Left forelimb (tissue), 1 donor: Measurements from ENCODE around the gene CEP72.

Experiments used
- DNase-seq: peaks from one replicate; pipeline ENCODE4 v3.0.0-alpha.2; 2018; ENCODE audit warnings: low spot score

The CEP72 gene

GRCh38 chr5:659496-660263 is 47.5 kb downstream of the CEP72 start:
- no peak for DNase-seq

- no peak for DNase-seq
Measured at GRCh38 chr5:660491-661030, 48.4 kb downstream of the CEP72 start.

GRCh38 chr5:661891-662750 is 50.0 kb downstream of the CEP72 start:
- DNase-seq: no peak

- no peak for DNase-seq
Measured at GRCh38 chr5:662751-663435, 50.8 kb downstream of the CEP72 start.

DNA sequence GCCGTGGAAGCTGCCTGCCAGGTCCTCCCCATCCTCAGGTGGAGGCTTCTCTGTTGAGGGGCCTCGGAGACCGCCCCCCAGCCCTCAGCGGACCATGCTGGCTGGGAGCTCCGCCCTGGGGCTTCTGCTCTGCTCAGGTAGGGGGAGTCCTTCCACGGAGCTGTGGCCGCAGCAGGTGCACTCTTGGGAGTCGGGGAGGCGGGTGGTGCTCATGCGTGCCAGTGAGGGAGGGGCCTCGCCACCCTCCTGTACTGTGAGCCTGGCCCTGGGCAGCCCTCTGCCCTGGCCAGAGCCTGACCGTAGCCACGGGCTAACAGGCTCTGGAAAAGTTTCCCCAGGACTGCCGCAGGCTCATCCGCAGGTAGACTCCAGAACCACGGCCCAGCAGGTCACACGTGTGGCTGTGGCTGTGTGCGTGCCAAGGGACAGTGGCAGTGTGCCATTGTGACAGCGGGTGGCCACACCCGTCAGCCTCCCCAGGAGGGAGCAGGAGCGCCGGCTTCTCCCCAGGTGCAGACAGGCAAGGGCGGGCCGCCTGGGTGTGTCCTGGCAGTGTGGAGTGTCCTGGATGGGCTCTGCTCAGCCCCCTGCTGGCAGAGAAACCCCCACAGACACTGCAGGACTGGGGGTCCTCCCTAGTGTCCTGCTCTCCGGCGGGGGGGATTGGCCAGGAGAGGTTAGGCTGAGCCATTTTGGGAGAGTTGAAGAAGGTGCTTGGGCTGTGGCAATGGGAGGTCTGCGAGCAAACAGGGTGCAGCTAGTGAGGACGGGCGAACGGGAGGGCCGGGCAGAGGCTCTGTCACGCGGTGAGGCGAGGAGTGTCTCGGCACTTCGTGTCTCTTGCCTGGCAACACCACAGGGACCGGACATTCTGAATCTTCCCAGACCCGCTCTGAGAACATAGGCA is 51.5 kb downstream of the CEP72 start:
- DNase-seq: no peak

DNA sequence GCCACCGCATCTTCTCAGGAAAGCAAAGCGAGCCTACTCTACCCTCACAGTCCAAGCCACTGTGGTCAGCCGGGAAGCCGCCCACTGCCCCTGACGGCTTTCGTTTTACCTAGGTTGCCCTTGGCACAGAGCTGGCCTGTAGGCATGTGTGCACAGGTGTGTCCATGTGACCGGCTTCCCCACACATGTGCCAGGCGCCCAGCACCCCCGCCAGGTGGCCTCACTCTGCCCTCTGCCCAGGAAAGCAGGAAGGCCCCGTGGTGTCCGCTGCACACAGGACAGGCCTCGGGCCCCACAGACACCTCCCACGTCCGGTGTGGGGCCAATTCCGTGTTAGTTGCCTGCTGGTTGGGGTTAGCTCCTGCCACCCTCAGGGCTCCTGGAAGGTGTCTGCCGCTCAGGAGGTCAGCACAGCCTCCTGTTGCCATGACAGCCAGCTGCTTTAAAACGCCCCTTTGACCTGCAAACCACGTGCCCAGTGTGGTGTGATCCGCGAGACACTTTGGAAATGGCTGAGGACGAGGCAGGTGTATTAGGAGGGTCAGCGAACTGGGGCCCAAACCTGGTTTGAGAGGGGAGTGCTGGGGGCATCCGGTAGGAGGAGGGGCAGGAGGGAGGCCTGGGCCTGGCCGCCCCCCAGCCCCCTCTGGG is 52.3 kb downstream of the CEP72 start:
- DNase-seq: no peak

DNA sequence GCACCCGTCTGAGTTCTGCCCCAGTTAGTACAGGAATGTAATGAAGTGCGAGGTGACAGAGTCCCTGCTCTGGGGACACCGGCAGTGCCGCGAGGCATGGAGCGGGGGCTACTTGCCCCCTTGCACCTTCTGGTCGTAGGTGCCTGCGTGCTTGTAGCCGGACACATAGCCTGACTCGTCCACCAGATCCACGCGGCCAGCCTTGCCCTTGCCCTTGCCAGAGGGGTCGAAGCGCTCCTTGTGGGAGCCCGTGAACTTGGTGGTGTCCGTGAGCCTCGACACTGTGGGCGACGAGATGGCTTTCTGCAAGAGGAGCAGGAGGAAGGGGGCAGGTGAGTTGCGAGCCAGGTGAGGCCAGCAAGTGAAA is 52.8 kb downstream of the CEP72 start:
- DNase-seq: no peak

- DNase-seq: no peak
Measured at GRCh38 chr5:665541-665955, 53.4 kb downstream of the CEP72 start.

- no peak for DNase-seq
Measured at GRCh38 chr5:665956-666711, 54.0 kb downstream of the CEP72 start.

DNA sequence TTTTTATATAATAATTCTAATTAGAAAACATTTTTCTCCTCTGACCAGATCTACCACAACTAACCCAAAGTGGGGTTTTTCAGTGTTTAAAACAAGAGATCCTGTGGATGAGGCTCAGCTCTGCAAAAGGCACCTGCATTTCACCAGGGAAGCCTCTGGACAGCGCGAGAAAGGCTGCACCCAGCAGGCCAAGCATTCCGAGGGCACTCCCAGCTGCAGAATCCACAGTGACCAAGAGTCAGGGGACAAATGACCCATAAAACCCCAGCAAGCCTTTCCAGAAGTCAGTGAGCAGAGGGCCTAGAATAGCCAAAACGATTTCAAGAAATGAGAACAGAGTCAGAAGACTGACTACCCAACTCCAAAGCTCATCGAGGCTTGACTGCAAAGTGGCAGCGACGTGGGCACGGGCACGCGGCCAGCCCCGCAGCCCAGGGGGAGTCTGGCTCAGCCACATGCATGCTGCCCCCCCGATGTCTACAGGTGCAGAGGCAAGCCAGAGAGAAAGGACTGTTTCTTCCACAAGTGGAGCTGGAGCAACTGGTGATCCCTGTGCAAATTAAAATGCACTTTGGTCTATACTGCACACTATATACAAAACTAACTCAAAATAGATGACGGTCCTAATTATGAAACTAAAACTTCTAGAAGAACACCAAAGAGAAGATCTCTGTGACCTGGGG is 54.8 kb downstream of the CEP72 start:
- DNase-seq: no peak

- no peak for DNase-seq
Measured at GRCh38 chr5:668283-668995, 56.3 kb downstream of the CEP72 start.

DNA sequence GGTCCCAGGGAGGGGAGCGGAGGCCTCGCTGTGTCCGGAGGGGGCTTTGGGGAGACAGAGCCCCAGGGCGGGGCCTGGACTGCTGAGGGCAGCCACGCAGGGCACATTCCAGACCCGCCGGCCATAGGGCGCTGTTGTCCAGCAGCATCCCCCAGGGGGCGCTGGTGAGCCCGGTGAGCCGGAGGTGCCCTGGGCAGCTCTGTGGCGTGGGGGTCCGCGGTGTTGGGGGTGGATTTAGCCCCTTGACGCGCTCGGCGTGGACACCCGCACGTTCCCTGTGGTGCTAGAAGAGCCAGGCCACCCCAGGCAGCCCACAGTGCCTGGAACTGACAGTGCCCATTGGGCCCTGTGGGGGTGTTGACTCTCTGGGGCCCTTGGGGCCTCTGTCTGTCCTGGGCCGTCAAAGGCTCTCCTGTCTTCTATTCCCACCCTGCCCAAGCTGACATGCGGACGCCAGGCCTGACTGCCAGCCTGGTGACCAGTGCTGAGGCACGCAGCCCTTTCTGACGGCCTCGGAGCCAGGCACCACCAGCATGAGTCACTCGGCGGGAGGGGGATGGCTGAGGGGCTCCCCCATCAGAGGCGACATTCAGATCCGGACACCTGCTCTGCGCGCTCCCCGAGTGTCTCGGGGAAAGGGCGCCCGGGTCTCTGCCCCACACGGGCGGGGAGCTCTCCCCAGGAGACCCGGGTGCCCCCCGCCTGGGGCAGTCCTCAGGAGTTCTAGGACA is 57.1 kb downstream of the CEP72 start:
- no peak for DNase-seq

DNA sequence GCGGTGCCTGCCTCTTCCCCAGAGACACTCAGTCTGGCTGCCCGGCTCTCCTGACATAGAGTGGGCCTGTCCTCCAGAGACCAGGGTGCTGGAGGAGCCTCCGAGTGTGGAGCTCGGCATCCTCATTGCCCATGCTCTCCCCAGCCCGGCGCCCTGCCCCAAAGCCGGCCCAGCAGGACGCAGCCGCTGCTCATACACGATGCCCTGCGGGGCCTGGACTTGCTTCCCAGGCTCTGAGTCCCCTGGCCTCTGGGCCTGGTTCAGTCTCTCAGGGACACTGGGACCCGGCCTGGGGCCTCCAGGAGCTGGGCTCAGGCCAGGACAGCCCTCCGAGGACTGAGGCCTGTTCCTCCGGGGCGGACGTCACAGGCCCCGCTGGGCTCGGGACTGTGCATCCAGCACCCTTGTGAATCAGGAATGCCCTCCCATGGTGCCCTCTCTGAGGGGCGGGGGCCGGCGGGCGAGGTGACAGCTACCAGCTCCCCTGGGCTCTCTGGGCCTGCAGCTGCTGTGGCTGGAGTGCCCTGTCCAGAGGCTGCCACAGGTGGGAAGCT is 57.8 kb downstream of the CEP72 start:
- no peak for DNase-seq

DNA sequence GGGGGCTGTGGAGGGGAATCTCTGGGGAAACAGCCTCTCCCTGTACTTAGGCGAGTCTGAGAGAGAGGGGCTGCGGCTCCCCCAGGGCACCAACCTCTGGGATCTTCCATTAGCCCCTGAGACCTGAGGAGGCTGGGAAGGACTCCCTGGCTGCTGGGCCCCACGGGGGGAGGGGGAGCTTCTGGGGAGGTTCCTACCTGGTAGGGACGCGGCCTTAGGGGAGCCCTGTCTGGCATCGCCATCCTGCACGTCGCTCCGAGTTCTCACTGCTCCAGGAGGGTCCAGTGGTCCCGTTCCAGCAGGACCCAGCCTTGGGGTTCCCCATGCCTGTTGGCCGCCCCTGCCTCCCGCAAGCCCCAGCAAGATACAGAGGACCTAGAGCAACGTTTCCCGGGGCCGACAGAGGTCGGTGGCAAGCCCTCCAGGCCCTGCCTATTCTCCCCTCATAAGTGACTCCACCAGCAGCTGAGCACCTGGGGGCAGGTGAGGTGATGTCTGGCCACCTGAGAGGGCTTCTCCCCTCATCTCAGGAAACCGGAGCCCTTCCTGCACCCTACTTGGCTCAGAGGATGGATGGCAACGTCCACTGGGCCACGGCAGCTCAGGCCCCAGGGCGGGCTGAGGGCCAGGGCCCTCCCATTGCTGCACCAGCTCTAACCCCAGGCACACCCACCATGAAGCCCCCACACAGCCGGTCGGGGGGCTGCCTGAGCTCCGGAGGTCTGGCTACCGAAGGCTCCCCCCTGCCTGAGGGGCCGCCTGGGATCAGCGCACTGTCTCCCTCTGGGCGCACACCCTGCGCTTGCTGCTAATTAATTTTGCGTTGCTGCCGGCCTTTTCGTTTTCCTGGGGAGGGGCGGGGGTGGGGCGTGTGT is 58.5 kb downstream of the CEP72 start:
- no peak for DNase-seq

DNA sequence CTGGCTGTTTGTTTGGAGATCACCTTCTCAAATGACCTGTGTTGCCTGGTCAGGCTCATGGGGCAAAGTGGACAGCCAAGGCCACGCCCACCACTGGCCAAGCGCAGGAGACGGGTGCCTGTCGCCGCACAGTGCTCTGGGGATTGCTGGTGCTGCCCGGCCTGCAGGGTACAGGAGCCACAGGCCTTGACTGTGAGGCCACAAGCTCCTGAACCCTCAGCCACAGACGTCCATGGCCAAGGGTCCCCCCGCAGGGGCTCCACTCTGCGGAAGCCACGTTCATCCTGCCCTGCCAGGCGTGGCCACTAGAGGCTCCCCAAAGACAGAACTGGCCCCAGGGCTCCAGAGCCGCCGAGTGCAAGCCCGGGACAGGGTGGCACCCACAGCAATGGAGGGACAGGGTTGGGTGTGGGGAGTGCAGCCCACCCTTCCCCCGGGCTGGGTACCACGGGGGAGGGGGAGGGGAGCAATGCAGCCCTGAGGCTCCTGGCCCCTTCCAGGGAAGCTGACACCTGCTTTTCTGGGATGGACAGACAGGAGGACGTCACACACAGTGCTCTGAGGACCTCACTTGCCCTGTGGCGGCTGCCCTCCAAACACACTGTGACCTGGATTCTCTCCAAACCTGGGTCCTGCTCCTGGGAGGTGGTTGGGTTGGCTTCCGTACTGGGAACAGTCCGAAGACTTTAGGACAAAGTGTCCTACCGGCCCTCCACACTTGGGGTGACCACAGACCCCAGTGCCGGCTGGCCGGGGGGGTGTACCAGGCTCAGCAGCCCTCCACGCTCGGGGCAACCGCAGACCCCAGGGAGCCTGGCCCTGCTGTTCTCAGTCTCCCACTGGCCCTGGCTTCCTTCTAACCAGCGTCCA is 59.6 kb downstream of the CEP72 start:
- no peak for DNase-seq
